ENCODE measurements around the gene LRRC8C.

The LRRC8C gene

DNA sequence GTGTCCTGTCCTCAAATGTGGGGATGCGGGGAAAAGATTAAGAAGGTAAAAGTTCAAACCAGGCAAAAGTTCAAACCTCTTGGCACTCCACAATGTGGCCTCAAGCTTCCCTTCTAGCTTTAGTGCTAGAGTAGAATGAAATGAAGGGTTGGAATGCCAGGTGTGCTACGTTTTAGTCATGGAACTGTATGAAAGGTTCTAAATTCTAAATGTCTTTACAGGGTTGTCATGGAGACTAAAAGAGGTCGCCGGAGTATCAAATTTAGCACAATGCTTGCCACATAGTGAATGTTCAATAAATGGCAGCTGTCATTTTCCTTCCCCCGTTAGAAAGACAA, 130.7 kb downstream of the LRRC8C start:
- no peak for DNase-seq (ENCODE audit: low read depth in 2 of 2)

DNA sequence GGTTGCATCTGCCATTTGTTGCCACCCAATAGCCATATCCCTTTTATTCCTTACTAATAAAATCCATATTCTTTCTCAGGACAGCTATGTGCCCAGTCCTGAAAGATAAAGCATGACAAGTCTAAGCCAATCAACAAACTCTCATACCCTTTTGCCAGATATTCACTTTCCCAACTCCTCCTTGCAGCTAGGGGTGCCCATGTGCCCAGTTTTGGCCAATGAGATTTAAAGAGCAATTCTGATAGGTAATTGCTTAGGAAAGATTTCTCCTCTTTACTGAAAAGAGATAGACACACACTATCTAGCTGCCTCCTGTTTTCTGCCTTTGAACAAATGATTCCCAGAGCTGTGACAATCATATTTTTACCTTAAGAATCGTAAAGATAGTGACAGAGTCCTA, 132.9 kb downstream of the LRRC8C start:
- DNase-seq (ENCODE audit: low read depth in 2 of 2) = no peak

DNA sequence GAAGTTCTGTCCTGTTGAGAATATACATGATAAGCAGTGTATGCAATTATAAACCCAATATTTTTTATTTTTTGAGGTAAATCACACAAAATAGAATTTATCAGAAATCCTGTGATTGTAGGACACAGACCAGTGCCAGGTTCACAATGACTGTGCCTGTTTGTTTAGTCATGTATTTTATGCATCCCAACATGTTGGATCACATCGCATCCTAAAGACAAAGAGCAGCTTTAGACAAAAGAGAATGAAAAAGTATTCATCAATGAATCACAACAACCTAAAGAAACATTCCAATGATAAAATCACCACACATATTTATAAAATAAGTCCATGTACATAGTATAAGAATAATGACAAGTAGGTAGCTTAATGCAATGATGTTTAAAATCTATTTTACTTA, 134.7 kb downstream of the LRRC8C start:
- no peak for DNase-seq (ENCODE audit: low read depth in 2 of 2)
